ENCODE measurements around the gene GMPPA. TPM values are rescaled to one million over a fixed set of nuclear protein-coding genes. Genes with fewer than 3 reads are reported as not detected.

The GMPPA gene
- polyA plus RNA-seq, 1 donor (not counting 4 experiments of a cell fraction or from before 2014, with no cell fraction given), result 50.6 TPM

DNA sequence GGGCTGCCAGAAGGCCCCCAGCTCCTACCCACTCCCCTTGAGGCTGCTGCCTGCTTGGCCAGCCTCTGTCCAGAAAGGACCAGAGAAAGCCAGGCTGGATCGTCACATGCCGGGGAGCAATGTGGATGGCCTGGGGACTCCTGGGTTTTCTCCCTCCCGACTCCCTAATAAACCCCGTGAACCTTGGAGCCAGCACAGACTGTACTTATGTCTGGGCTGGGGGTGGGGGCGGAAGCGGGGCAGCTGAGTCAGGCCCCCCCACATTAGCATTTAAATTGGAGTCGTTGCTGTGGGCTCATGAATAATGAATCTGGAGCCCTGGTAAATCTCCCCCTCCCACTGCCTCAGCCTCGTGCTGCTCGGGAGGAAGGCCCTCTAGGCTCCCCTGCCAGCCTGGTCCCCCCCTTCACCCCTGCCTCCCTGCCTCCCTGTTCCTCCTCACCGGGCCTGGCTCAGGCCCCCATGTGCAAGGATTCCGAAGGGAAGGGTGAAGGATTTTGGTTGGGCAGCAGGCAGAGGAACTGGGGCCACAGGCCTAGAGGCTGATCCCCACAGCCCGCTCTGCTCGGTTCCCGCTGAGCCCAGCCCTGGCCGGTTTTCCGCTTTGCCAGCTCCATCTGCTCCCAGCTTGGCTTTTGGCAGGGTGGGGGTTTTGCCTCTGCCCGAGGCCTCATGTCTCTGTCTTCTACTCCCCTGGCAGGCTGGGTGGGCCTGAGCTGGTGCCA is 8.3 kb downstream of the GMPPA start:
- dilution Hi-C loops (cut with MboI; ENCODE audit: extremely low pct_ligation_motif_present, low sequenced_read_pairs), result no loop called here
- peaks cover 25% of the 10 kb centered on the region for H3K27me3 ChIP-seq (ENCODE audit: control insufficient read depth, extremely low read depth, insufficient read depth, low read length)
- H3K79me2 ChIP-seq (ENCODE audit: control insufficient read depth, insufficient read depth, low read length), result no peaks in the 10 kb centered on the region
- no peak overlapping the region for H3K4me3 ChIP-seq (ENCODE audit: control insufficient read depth in 2 of 3, extremely low read depth in 1 of 3, insufficient read depth in 2 of 3, low read depth in 1 of 3, low read length in 3 of 3)
- no peak for FAIRE-seq
- no peak for DNase-seq (ENCODE audit: low read depth, low spot score)
- no peaks in the 10 kb centered on the region for H3K4me1 ChIP-seq (ENCODE audit: control insufficient read depth, extremely low read depth, insufficient read depth, low read length)
- H3K4me2 ChIP-seq (ENCODE audit: control insufficient read depth, extremely low read depth, insufficient read depth, low read depth, low read length), result no peak overlapping the region
- peaks cover 4% of the 10 kb centered on the region for H4K20me1 ChIP-seq (ENCODE audit: control insufficient read depth, extremely low read depth, insufficient read depth, low read length)
- H3K9me3 ChIP-seq (ENCODE audit: control insufficient read depth, low read depth, low read length), result no peaks in the 10 kb centered on the region
- H3K36me3 ChIP-seq (ENCODE audit: control insufficient read depth in 2 of 2, extremely low read depth in 1 of 2, insufficient read depth in 2 of 2, low read length in 2 of 2), result peaks cover 9 to 12% of the 10 kb centered on the region in 2 experiments
- H2AFZ ChIP-seq (ENCODE audit: control insufficient read depth, low read length), result no peak overlapping the region
- no peaks in the 10 kb centered on the region for H3K9me1 ChIP-seq (ENCODE audit: control insufficient read depth, extremely low read depth, insufficient read depth, low read length)
- H3K27ac ChIP-seq (ENCODE audit: control insufficient read depth, insufficient read depth, low read length), result no peak overlapping the region
- H3K9ac ChIP-seq (ENCODE audit: control insufficient read depth, extremely low read depth, insufficient read depth, low read length), result no peak overlapping the region
- TF ChIP-seq, protein P1, sequence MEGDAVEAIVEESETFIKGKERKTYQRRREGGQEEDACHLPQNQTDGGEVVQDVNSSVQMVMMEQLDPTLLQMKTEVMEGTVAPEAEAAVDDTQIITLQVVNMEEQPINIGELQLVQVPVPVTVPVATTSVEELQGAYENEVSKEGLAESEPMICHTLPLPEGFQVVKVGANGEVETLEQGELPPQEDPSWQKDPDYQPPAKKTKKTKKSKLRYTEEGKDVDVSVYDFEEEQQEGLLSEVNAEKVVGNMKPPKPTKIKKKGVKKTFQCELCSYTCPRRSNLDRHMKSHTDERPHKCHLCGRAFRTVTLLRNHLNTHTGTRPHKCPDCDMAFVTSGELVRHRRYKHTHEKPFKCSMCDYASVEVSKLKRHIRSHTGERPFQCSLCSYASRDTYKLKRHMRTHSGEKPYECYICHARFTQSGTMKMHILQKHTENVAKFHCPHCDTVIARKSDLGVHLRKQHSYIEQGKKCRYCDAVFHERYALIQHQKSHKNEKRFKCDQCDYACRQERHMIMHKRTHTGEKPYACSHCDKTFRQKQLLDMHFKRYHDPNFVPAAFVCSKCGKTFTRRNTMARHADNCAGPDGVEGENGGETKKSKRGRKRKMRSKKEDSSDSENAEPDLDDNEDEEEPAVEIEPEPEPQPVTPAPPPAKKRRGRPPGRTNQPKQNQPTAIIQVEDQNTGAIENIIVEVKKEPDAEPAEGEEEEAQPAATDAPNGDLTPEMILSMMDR (optimal IDR thresholded peaks at IDR 0.05 in 1 of 3, IDR thresholded peaks at IDR 0.05 in 1 of 3, conservative IDR thresholded peaks at IDR 0.05 in 1 of 3; ENCODE audit: extremely low read depth in 1 of 3, insufficient read depth in 2 of 3, low read length in 3 of 3), result no peak
- no peak for TF ChIP-seq EZH2 (IDR thresholded peaks at IDR 0.05; ENCODE audit: low read length)

DNA sequence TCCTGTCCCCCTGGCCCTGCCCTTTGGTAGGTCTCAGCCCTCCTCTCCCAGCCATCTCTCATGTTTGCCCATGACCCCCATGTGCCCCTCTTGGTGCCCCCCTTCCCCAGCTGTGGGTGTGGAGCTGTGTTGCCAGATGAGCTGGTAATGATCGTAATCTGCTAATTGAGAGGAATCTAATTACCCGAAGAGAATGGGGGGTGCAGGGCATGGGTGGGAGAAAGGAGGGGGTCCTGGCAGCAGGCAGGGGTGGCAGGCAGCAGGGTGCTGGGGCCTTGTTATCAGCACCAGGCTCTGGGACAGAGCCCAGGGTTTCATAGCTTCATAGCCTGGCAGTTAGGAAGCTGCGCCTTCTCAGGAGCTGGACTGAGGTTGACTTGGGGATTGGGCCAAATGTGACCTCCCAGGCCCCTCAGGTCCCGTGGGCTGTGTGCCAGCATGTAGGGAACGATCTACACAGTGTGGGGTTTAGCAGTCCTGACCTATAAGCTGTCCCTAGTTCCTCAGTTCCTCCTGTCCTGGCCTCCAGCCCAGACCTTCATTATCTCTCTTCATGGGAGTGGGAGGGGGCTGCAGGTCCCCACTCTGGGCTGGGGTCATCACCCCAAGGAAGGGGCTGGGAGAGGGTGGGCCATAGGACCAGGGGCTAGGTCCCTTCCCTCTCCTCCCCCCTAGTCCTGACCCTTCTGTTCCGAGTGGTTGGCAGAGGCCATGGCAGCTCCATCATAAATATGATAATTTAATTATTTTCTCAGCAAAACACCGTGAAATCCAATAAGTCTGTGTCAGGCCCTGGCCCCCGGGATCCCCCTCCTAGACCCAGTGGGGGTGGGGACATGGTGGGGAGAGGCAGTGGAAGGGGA is 9.1 kb downstream of the GMPPA start:
- FAIRE-seq (no peak), DNase-seq (ENCODE audit: low read depth, low spot score) (no peak)
- Histone ChIP-seq H3K27ac (ENCODE audit: control insufficient read depth, insufficient read depth, low read length) (no peak overlapping the region), H3K4me1 (ENCODE audit: control insufficient read depth, extremely low read depth, insufficient read depth, low read length) (no peaks in the 10 kb centered on the region), H3K9ac (ENCODE audit: control insufficient read depth, extremely low read depth, insufficient read depth, low read length) (no peak overlapping the region), H3K9me3 (ENCODE audit: control insufficient read depth, low read depth, low read length) (no peaks in the 10 kb centered on the region), H4K20me1 (ENCODE audit: control insufficient read depth, extremely low read depth, insufficient read depth, low read length) (peaks cover 4% of the 10 kb centered on the region), H3K36me3 (ENCODE audit: control insufficient read depth in 2 of 2, extremely low read depth in 1 of 2, insufficient read depth in 2 of 2, low read length in 2 of 2) (peaks cover 9 to 12% of the 10 kb centered on the region in 2 experiments), H3K4me3 (ENCODE audit: control insufficient read depth in 2 of 3, extremely low read depth in 1 of 3, insufficient read depth in 2 of 3, low read depth in 1 of 3, low read length in 3 of 3) (no peak overlapping the region), H3K27me3 (ENCODE audit: control insufficient read depth, extremely low read depth, insufficient read depth, low read length) (peaks cover 33% of the 10 kb centered on the region), H3K79me2 (ENCODE audit: control insufficient read depth, insufficient read depth, low read length) (no peaks in the 10 kb centered on the region), H3K4me2 (ENCODE audit: control insufficient read depth, extremely low read depth, insufficient read depth, low read depth, low read length) (no peak overlapping the region), H2AFZ (ENCODE audit: control insufficient read depth, low read length) (no peak overlapping the region), H3K9me1 (ENCODE audit: control insufficient read depth, extremely low read depth, insufficient read depth, low read length) (no peaks in the 10 kb centered on the region)
- TF ChIP-seq EZH2 (IDR thresholded peaks at IDR 0.05; ENCODE audit: low read length), result no peak
- TF ChIP-seq, protein P1 (optimal IDR thresholded peaks at IDR 0.05 in 1 of 3, IDR thresholded peaks at IDR 0.05 in 1 of 3, conservative IDR thresholded peaks at IDR 0.05 in 1 of 3; ENCODE audit: extremely low read depth in 1 of 3, insufficient read depth in 2 of 3, low read length in 3 of 3), result no peak
- dilution Hi-C loops (cut with MboI; ENCODE audit: extremely low pct_ligation_motif_present, low sequenced_read_pairs), result no loop called here
